HepG2 (cell line): ENCODE results near the gene STEAP2. TPM values are rescaled to one million over a fixed set of nuclear protein-coding genes. Genes with fewer than 3 reads are reported as not detected.

Experiments
- ELF3 ChIP-seq: IDR thresholded peaks from 2 replicates; pipeline ENCODE4 v1.6.1; 2016; ENCODE audit warnings: missing genetic modification reagents, missing compliant biosample characterization
- FLYWCH1 ChIP-seq: sonication (generic); formaldehyde crosslinking; IDR thresholded peaks from 2 replicates; pipeline ENCODE4 v1.8.1; 2023; ENCODE audit warnings: mild to moderate bottlenecking, missing genetic modification reagents
- GATAD1 ChIP-seq: IDR thresholded peaks from 2 replicates; pipeline ENCODE4 v1.6.1; 2016; ENCODE audit warnings: missing genetic modification reagents, missing compliant biosample characterization
- HOXA9 ChIP-seq: sonication (generic); formaldehyde crosslinking; IDR thresholded peaks from 2 replicates; pipeline ENCODE4 v1.8.1; 2022; ENCODE audit warnings: missing genetic modification reagents, mild to moderate bottlenecking, moderate library complexity, borderline replicate concordance
- PCBP2 ChIP-seq: fragments of 200-400 bp; formaldehyde crosslinking; optimal IDR thresholded peaks from 2 replicates; pipeline ENCODE3; 2018; ENCODE audit warnings: low read length, low read depth; ENCODE audit not compliant: poor library complexity, severe bottlenecking
- POLR2AphosphoS5 ChIP-seq: IDR thresholded peaks from 2 replicates; pipeline ENCODE4 v1.6.1; 2012; ENCODE audit warnings: low read depth, low read length
- SCMH1 ChIP-seq: sonication (generic); formaldehyde crosslinking; IDR thresholded peaks from 2 replicates; pipeline ENCODE4 v1.9.0; 2021; ENCODE audit warnings: missing genetic modification reagents, mild to moderate bottlenecking, borderline replicate concordance
- STAG1 ChIP-seq: sonication (generic); formaldehyde crosslinking; IDR thresholded peaks from 2 replicates; pipeline ENCODE4 v1.4.0; 2020; ENCODE audit warnings: missing genetic modification reagents
- TGIF2 ChIP-seq: IDR thresholded peaks from 2 replicates; pipeline ENCODE4 v1.6.1; 2016; ENCODE audit warnings: control low read depth, missing compliant biosample characterization
- ZNF460 ChIP-seq: sonication (generic); formaldehyde crosslinking; IDR thresholded peaks from 2 replicates; pipeline ENCODE4 v1.5.1; 2020; ENCODE audit warnings: missing genetic modification reagents, mild to moderate bottlenecking, borderline replicate concordance
- ZNF550 ChIP-seq: sonication (generic); formaldehyde crosslinking; IDR thresholded peaks from 2 replicates; pipeline ENCODE4 v1.4.0; 2020; ENCODE audit warnings: mild to moderate bottlenecking, missing genetic modification reagents, borderline replicate concordance
- ZNF781 ChIP-seq: sonication (generic); formaldehyde crosslinking; IDR thresholded peaks from 2 replicates; pipeline ENCODE4 v1.5.1; 2020; ENCODE audit warnings: borderline replicate concordance, mild to moderate bottlenecking, missing genetic modification reagents; ENCODE audit errors: not compliant biosample characterization
- polyA plus RNA-seq, 8 experiments: library from polyadenylated mRNA; depleted of rRNA in 3 of 8; stranded (reverse) in 7 of 8; unstranded in 1 of 8; fragments of >200 nt; fragmentation: Illumina TruSeq in 4 of 8; extraction: Trizol in 4 of 8; gene quantifications; 2 replicates each; pipeline versions ENCODE4 v1.2.1 to v1.2.3, GENCODE V29; 2011 to 2016; ENCODE audit warnings: low read depth in 4 of 8, missing spikeins in 1 of 8, mixed read lengths in 1 of 8; ENCODE audit not compliant: insufficient read depth in 1 of 8
- total RNA-seq, 5 experiments: library from RNA; depleted of rRNA; stranded (reverse); fragments of >200 nt; fragmentation: Illumina TruSeq; extraction: Trizol; gene quantifications; 2 replicates each; pipeline ENCODE4 v1.2.3, GENCODE V29; 2016; ENCODE audit warnings: low read depth in 1 of 5
- TF ChIP-seq, protein P1 (sequence below): sonication (generic); formaldehyde crosslinking; IDR thresholded peaks from 2 replicates; pipeline ENCODE4 v1.8.1; 2022; ENCODE audit warnings: low read depth, mild to moderate bottlenecking, missing genetic modification reagents
- TF ChIP-seq, protein P2 (sequence below): IDR thresholded peaks from 2 replicates; pipeline ENCODE4 v1.6.1; 2016; ENCODE audit warnings: mild to moderate bottlenecking, missing biosample characterization, missing genetic modification reagents
- TF ChIP-seq, protein P3 (sequence below): sonication (generic); formaldehyde crosslinking; IDR thresholded peaks from 2 replicates; pipeline ENCODE4 v1.8.0; 2022; ENCODE audit warnings: low read depth, missing genetic modification reagents
- TF ChIP-seq, protein P4 (sequence below): sonication (generic); formaldehyde crosslinking; IDR thresholded peaks from 2 replicates; pipeline ENCODE4 v1.8.1; 2022; ENCODE audit warnings: mild to moderate bottlenecking, missing genetic modification reagents
- TF ChIP-seq, protein P5 (sequence below): IDR thresholded peaks from 2 replicates; pipeline ENCODE4 v1.6.1; 2012; ENCODE audit warnings: low read length, improper control_type of control experiment
- TF ChIP-seq, protein P6 (sequence below): IDR thresholded peaks from 2 replicates; pipeline ENCODE4 v1.6.1; 2018; ENCODE audit warnings: missing genetic modification reagents, mild to moderate bottlenecking, missing compliant biosample characterization

STEAP2 gene
- total and polyA plus RNA-seq, 2 of the 13 experiments (the other 11 are each of a cell fraction or from before 2014, with no cell fraction given): 4.3 to 4.4 TPM

DNA sequence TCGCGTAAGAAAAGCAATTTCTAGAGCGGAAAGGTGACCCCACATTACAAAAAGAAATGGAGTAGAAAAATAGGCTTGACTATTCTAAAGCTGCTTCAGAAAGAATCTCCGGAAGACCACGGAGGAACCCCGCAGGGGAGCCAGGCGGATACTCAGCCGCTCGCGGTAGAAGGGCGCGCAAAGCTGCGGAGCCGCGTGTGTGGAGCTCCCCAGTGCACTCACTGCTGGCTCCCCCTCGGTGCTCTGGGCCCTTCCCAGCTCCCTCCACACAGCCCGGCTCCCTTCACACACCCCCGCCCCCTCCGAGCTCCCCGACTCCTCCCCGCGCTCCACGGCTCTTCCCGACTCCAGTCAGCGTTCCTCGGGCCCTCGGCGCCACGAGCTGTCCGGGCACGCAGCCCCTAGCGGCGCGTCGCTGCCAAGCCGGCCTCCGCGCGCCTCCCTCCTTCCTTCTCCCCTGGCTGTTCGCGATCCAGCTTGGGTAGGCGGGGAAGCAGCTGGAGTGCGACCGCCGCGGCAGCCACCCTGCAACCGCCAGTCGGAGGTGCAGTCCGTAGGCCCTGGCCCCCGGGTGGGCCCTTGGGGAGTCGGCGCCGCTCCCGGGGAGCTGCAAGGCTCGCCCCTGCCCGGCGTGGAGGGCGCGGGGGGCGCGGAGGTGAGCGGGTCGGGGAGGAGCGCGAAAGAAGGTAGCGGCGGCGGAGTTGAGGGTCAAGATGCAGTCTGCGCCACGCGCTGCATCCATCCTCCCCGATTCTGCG lies at the start of gene STEAP2 (continued):
- TF ChIP-seq, protein P1, sequence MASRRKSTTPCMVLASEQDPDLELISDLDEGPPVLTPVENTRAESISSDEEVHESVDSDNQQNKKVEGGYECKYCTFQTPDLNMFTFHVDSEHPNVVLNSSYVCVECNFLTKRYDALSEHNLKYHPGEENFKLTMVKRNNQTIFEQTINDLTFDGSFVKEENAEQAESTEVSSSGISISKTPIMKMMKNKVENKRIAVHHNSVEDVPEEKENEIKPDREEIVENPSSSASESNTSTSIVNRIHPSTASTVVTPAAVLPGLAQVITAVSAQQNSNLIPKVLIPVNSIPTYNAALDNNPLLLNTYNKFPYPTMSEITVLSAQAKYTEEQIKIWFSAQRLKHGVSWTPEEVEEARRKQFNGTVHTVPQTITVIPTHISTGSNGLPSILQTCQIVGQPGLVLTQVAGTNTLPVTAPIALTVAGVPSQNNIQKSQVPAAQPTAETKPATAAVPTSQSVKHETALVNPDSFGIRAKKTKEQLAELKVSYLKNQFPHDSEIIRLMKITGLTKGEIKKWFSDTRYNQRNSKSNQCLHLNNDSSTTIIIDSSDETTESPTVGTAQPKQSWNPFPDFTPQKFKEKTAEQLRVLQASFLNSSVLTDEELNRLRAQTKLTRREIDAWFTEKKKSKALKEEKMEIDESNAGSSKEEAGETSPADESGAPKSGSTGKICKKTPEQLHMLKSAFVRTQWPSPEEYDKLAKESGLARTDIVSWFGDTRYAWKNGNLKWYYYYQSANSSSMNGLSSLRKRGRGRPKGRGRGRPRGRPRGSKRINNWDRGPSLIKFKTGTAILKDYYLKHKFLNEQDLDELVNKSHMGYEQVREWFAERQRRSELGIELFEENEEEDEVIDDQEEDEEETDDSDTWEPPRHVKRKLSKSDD (CRISPR knock-in tag): peak; percentile 94
- TF ChIP-seq SCMH1 (CRISPR knock-in tag) (no peak), GATAD1 (CRISPR knock-in tag) (peak; percentile 58; the same call in 1 of the 2 replicates), PCBP2 (no peak), TGIF2 (CRISPR knock-in tag) (peak; percentile 27; the same call in 1 of the 2 replicates), ELF3 (CRISPR knock-in tag) (peak; percentile 64), HOXA9 (CRISPR knock-in tag) (peak; percentile 92), STAG1 (CRISPR knock-in tag) (peak; percentile 67), FLYWCH1 (CRISPR knock-in tag) (0 out of 2 replicates have a peak, but pooled peaks have one; percentile 22), ZNF781 (CRISPR knock-in tag) (peak; percentile 17), ZNF550 (0 out of 2 replicates have a peak, but pooled peaks have one; percentile 54), POLR2AphosphoS5 (peak; percentile 72), ZNF460 (CRISPR knock-in tag) (no peak; the same call in 1 of the 2 replicates)
- TF ChIP-seq, protein P2, sequence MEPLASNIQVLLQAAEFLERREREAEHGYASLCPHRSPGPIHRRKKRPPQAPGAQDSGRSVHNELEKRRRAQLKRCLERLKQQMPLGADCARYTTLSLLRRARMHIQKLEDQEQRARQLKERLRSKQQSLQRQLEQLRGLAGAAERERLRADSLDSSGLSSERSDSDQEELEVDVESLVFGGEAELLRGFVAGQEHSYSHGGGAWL (CRISPR knock-in tag): peak; percentile 72
- TF ChIP-seq, protein P3, sequence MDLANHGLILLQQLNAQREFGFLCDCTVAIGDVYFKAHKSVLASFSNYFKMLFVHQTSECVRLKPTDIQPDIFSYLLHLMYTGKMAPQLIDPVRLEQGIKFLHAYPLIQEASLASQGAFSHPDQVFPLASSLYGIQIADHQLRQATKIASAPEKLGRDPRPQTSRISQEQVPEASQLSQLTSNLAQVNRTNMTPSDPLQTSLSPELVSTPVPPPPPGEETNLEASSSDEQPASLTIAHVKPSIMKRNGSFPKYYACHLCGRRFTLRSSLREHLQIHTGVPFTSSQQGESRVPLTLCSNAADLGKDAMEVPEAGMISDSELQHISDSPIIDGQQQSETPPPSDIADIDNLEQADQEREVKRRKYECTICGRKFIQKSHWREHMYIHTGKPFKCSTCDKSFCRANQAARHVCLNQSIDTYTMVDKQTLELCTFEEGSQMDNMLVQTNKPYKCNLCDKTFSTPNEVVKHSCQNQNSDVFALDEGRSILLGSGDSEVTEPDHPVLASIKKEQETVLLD (CRISPR knock-in tag): peak; percentile 69
- TF ChIP-seq, protein P4, sequence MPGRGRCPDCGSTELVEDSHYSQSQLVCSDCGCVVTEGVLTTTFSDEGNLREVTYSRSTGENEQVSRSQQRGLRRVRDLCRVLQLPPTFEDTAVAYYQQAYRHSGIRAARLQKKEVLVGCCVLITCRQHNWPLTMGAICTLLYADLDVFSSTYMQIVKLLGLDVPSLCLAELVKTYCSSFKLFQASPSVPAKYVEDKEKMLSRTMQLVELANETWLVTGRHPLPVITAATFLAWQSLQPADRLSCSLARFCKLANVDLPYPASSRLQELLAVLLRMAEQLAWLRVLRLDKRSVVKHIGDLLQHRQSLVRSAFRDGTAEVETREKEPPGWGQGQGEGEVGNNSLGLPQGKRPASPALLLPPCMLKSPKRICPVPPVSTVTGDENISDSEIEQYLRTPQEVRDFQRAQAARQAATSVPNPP (CRISPR knock-in tag): peak; percentile 35; the same call in 1 of the 2 replicates
- TF ChIP-seq, protein P5, sequence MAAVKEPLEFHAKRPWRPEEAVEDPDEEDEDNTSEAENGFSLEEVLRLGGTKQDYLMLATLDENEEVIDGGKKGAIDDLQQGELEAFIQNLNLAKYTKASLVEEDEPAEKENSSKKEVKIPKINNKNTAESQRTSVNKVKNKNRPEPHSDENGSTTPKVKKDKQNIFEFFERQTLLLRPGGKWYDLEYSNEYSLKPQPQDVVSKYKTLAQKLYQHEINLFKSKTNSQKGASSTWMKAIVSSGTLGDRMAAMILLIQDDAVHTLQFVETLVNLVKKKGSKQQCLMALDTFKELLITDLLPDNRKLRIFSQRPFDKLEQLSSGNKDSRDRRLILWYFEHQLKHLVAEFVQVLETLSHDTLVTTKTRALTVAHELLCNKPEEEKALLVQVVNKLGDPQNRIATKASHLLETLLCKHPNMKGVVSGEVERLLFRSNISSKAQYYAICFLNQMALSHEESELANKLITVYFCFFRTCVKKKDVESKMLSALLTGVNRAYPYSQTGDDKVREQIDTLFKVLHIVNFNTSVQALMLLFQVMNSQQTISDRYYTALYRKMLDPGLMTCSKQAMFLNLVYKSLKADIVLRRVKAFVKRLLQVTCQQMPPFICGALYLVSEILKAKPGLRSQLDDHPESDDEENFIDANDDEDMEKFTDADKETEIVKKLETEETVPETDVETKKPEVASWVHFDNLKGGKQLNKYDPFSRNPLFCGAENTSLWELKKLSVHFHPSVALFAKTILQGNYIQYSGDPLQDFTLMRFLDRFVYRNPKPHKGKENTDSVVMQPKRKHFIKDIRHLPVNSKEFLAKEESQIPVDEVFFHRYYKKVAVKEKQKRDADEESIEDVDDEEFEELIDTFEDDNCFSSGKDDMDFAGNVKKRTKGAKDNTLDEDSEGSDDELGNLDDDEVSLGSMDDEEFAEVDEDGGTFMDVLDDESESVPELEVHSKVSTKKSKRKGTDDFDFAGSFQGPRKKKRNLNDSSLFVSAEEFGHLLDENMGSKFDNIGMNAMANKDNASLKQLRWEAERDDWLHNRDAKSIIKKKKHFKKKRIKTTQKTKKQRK: no peak
- TF ChIP-seq, protein P6, sequence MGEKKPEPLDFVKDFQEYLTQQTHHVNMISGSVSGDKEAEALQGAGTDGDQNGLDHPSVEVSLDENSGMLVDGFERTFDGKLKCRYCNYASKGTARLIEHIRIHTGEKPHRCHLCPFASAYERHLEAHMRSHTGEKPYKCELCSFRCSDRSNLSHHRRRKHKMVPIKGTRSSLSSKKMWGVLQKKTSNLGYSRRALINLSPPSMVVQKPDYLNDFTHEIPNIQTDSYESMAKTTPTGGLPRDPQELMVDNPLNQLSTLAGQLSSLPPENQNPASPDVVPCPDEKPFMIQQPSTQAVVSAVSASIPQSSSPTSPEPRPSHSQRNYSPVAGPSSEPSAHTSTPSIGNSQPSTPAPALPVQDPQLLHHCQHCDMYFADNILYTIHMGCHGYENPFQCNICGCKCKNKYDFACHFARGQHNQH (CRISPR knock-in tag): peak; percentile 85
